ENCODE measurements around the gene INTS11.

The INTS11 gene

GRCh38 chr1:1343811-1344421 is 19.5 kb upstream of the INTS11 start:
- DNase-seq: no peak

GRCh38 chr1:1342584-1343115 is 18.2 kb upstream of the INTS11 start:
- DNase-seq: no peak

GRCh38 chr1:1342061-1342562 is 17.7 kb upstream of the INTS11 start:
- no peak for DNase-seq

GRCh38 chr1:1341549-1342021 is 17.1 kb upstream of the INTS11 start:
- DNase-seq: no peak

- DNase-seq: no peak
Observed at GRCh38 chr1:1340791-1341548, 16.5 kb upstream of the INTS11 start.

- no peak for DNase-seq
Observed at GRCh38 chr1:1340185-1340584, 15.7 kb upstream of the INTS11 start.

- DNase-seq: no peak
Observed at GRCh38 chr1:1338278-1338677, 13.8 kb upstream of the INTS11 start.

- no peak for DNase-seq
Observed at GRCh38 chr1:1337793-1338147, 13.3 kb upstream of the INTS11 start.

GRCh38 chr1:1336931-1337792 is 12.7 kb upstream of the INTS11 start:
- no peak for DNase-seq

GRCh38 chr1:1336446-1336845 is 12.0 kb upstream of the INTS11 start:
- no peak for DNase-seq

GRCh38 chr1:1335792-1336248 is 11.4 kb upstream of the INTS11 start:
- no peak for DNase-seq

- DNase-seq: no peak
Observed at GRCh38 chr1:1335283-1335682, 10.8 kb upstream of the INTS11 start.

GRCh38 chr1:1334835-1335234 is 10.4 kb upstream of the INTS11 start:
- DNase-seq: no peak

GRCh38 chr1:1333551-1334241 is 9.2 kb upstream of the INTS11 start:
- DNase-seq: no peak

- DNase-seq: no peak
Observed at GRCh38 chr1:1332774-1333480, 8.5 kb upstream of the INTS11 start.

GRCh38 chr1:1332031-1332755 is 7.7 kb upstream of the INTS11 start:
- DNase-seq: no peak

- DNase-seq: no peak
Observed at GRCh38 chr1:1331068-1331965, 6.9 kb upstream of the INTS11 start, which contains the start of gene TAS1R3. Gene TAS1R3 (plus strand): TSS chr1:1331280. CDS start chr1:1331346, 66 bp downstream.

- no peak for DNase-seq
Observed at GRCh38 chr1:1330366-1331067, 6.1 kb upstream of the INTS11 start.

Data from CD4-positive, alpha-beta T cell treated with Interleukin-15 for 1 hour (primary cell).